HL-60 (cell line): ENCODE data around the gene TRIM9.
A peak's percentile ranks its signal among the peaks of the same experiment; 100 is the strongest.

ENCODE experiments used
- DNase-seq, 2 experiments: peaks; one replicate each; pipeline ENCODE4 v3.0.0-alpha.2; 2010 to 2020; ENCODE audit warnings: low read depth in 1 of 2, low spot score in 1 of 2
- H3K27ac ChIP-seq: fragments of 250-450 bp; sonication (Bioruptor Pico); replicated peaks from 2 replicates; pipeline ENCODE4 v1.5.1; 2020; ENCODE audit warnings: mild to moderate bottlenecking, moderate library complexity
- H3K27me3 ChIP-seq: fragments of 250-450 bp; sonication (Bioruptor Pico); 2 replicates; pipeline ENCODE4 v1.5.1; 2021; ENCODE audit warnings: mild to moderate bottlenecking, moderate library complexity; ENCODE audit not compliant: insufficient read depth, poor library complexity, severe bottlenecking
- H3K4me3 ChIP-seq: replicated peaks from 2 replicates; pipeline ENCODE4 v1.5.1; 2011; ENCODE audit warnings: mild to moderate bottlenecking, control low read depth, low read length; ENCODE audit not compliant: insufficient read depth
- CTCF ChIP-seq: IDR thresholded peaks from one replicate; pipeline ENCODE4 v1.5.1; 2011; ENCODE audit warnings: low read length, control low read depth, inconsistent platforms; ENCODE audit not compliant: insufficient read depth
- GABPA ChIP-seq: IDR thresholded peaks from 2 replicates; pipeline ENCODE4 v1.6.1; 2012; ENCODE audit warnings: low read depth
- POLR2AphosphoS5 ChIP-seq: IDR thresholded peaks from 2 replicates; pipeline ENCODE4 v1.6.1; 2012; ENCODE audit warnings: low read depth
- REST ChIP-seq: IDR thresholded peaks from 2 replicates; pipeline ENCODE4 v1.6.1; 2012; ENCODE audit warnings: low read depth; ENCODE audit not compliant: insufficient replicate concordance
- SPI1 ChIP-seq: IDR thresholded peaks from 2 replicates; pipeline ENCODE4 v1.6.1; 2012; ENCODE audit warnings: low read depth, mild to moderate bottlenecking, borderline replicate concordance
- long read RNA-seq: library from polyadenylated mRNA; unstranded; transcript quantifications from one replicate; pipeline ENCODE4 v2.0.0, GENCODE V29; 2020

Gene TRIM9
- long read RNA-seq, full-length matches to known transcripts, result 4 of 6 reads
- long read RNA-seq, partial matches to known transcripts, result 1 of 6 reads
- long read RNA-seq, other reads (novel, unspliced or antisense), result 1 of 6 reads

- TF ChIP-seq CTCF (no peak), GABPA (no peak), SPI1 (no peak), POLR2AphosphoS5 (no peak), REST (peak; percentile 93)
- peaks cover 29% of the 10 kb centered on the region for H3K27me3 ChIP-seq
- peak; percentile 90 to 93 for DNase-seq
- H3K27ac ChIP-seq, result no peak within 1 kb of the TSS
- H3K4me3 ChIP-seq, result peak within 1 kb of the TSS; percentile 85
Observed at GRCh38 chr14:51094901-51095853, at the start of gene TRIM9. TRIM9 (minus strand) TSS chr14:51095105; CDS start chr14:51094939, 166 bp downstream.

DNA sequence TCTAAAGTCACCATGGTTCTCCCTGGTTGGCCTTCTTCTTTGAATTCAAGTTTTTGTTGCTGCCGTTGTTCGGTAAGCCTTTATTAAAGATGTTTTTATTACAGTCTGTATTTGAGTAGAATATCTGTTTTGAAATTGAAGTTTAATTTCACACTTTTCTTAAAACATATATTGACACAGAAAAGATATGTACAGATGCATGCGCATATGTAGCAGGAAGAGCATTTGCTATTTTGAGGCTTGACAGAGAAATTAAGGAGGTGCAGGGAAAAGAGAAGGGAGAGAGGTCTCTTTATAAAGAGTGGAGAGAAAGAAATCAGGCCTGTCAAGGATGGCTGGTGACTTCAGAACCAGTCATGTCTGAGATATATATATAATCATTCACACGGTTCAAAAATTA lies 46.0 kb upstream of the TRIM9 start:
- DNase-seq, result no peak
- H3K27me3 ChIP-seq, result no peaks in the 10 kb centered on the region
- no peak overlapping the region for H3K4me3 ChIP-seq
- no peak for TF ChIP-seq SPI1
- no peak for TF ChIP-seq CTCF
- TF ChIP-seq GABPA, result no peak
- TF ChIP-seq REST, result no peak
- no peak for TF ChIP-seq POLR2AphosphoS5
- H3K27ac ChIP-seq, result no peak overlapping the region

DNA sequence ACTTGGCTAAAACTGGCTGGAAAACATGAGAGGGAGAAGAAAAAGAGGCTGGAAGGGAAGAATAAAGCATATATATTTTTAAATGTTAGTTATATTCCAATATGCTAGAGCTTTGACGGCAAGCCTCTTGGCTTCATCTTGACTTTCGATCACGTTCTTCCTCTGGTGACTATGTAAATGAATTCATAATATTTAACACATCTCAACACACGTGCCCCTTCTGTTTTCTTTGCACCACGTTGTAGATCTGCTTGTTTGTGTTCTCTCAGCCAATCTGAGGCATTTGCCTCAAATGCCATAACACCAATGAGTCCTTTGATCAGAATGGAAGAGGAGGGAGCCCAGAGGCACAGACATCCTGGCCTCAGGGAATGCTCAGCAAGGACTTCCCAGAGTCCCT lies 45.4 kb upstream of the TRIM9 start:
- Histone ChIP-seq H3K27ac (no peak overlapping the region), H3K27me3 (no peaks in the 10 kb centered on the region), H3K4me3 (no peak overlapping the region)
- TF ChIP-seq SPI1 (no peak), REST (no peak)
- no peak for DNase-seq
